ENCODE results near the gene KIAA0513. TPM values are rescaled to one million over a fixed set of nuclear protein-coding genes. Genes with fewer than 3 reads are reported as not detected.
A peak's percentile ranks its signal among the peaks of the same experiment; 100 is the strongest.

The KIAA0513 gene
- total and polyA plus RNA-seq, 2 donors (not counting 1 experiment from before 2014, with no cell fraction given) = 11.7 to 22.3 TPM

GRCh38 chr16:85037050-85037410 is 9.4 kb downstream of the KIAA0513 start:
- no peak overlapping the region for H3K4me2 ChIP-seq (ENCODE audit: extremely low read depth, insufficient read depth, low read length)
- H3K79me2 ChIP-seq (ENCODE audit: control insufficient read depth, insufficient read depth, low read length) = no peaks in the 10 kb centered on the region
- TF ChIP-seq EZH2 (IDR thresholded peaks at IDR 0.05; ENCODE audit: low read length, missing control alignments) = no peak
- TF ChIP-seq CTCF (conservative IDR thresholded peaks at IDR 0.05 in 1 of 2, IDR thresholded peaks at IDR 0.05 in 1 of 2; ENCODE audit: low read depth in 1 of 2, low read length in 2 of 2) = no peak
- no peaks in the 10 kb centered on the region for H4K20me1 ChIP-seq (ENCODE audit: control insufficient read depth, extremely low read depth, insufficient read depth, low read length)
- H3K36me3 ChIP-seq (ENCODE audit: control insufficient read depth, insufficient read depth, low read length) = peaks cover 3% of the 10 kb centered on the region
- no peak overlapping the region for H3K9ac ChIP-seq (ENCODE audit: insufficient read depth, low read length)
- no peak overlapping the region for H3K27ac ChIP-seq (ENCODE audit: insufficient read depth, low read length)
- H3K27me3 ChIP-seq (ENCODE audit: control insufficient read depth, insufficient read depth, low read length) = no peaks in the 10 kb centered on the region
- H3K4me1 ChIP-seq (ENCODE audit: control insufficient read depth, extremely low read depth, insufficient read depth, low read length) = no peaks in the 10 kb centered on the region
- H3K9me3 ChIP-seq (ENCODE audit: control insufficient read depth, insufficient read depth, low read depth, low read length) = no peaks in the 10 kb centered on the region
- H3K4me3 ChIP-seq (replicated peaks in 1 of 4; ENCODE audit: control extremely low read depth in 1 of 4, insufficient read depth in 1 of 4, low read depth in 3 of 4, low read length in 4 of 4) = no peak overlapping the region
- H2AFZ ChIP-seq (ENCODE audit: low read length) = no peak overlapping the region
- DNase-seq (ENCODE audit: low read depth in 2 of 2) = peak; percentile 72 to 97

DNA sequence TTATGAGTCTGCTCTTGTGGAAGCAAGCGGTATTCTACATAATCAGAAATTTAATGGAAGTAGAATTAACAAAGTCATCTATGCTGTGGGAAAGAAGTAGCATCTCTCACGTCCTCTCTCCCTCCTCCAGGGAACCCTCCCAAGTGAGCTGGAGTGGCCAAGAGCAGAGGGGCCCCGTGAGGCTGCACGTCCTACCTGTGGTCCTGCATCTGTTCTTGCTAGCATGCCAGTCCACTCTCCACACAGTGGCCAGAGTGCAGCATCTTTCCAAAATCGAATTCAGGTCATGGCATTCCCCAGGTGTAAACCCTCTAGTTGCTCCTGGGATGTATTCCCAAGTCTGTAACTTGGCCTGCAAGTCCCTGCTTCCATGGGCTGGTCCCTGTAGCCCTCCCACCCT is 10.1 kb downstream of the KIAA0513 start:
- H3K79me2 ChIP-seq (ENCODE audit: control insufficient read depth, insufficient read depth, low read length) = no peaks in the 10 kb centered on the region
- H3K36me3 ChIP-seq (ENCODE audit: control insufficient read depth, insufficient read depth, low read length) = peaks cover 2% of the 10 kb centered on the region
- TF ChIP-seq CTCF (conservative IDR thresholded peaks at IDR 0.05 in 1 of 2, IDR thresholded peaks at IDR 0.05 in 1 of 2; ENCODE audit: low read depth in 1 of 2, low read length in 2 of 2) (no peak), EZH2 (IDR thresholded peaks at IDR 0.05; ENCODE audit: low read length, missing control alignments) (no peak)
- no peaks in the 10 kb centered on the region for H3K27me3 ChIP-seq (ENCODE audit: control insufficient read depth, insufficient read depth, low read length)
- H2AFZ ChIP-seq (ENCODE audit: low read length) = no peak overlapping the region
- DNase-seq (ENCODE audit: low read depth in 2 of 2) = no peak
- H3K27ac ChIP-seq (ENCODE audit: insufficient read depth, low read length) = no peak overlapping the region
- no peak overlapping the region for H3K4me2 ChIP-seq (ENCODE audit: extremely low read depth, insufficient read depth, low read length)
- H3K4me1 ChIP-seq (ENCODE audit: control insufficient read depth, extremely low read depth, insufficient read depth, low read length) = no peaks in the 10 kb centered on the region
- H3K4me3 ChIP-seq (replicated peaks in 1 of 4; ENCODE audit: control extremely low read depth in 1 of 4, insufficient read depth in 1 of 4, low read depth in 3 of 4, low read length in 4 of 4) = no peak overlapping the region
- no peak overlapping the region for H3K9ac ChIP-seq (ENCODE audit: insufficient read depth, low read length)
- H3K9me3 ChIP-seq (ENCODE audit: control insufficient read depth, insufficient read depth, low read depth, low read length) = no peaks in the 10 kb centered on the region
- no peaks in the 10 kb centered on the region for H4K20me1 ChIP-seq (ENCODE audit: control insufficient read depth, extremely low read depth, insufficient read depth, low read length)

GRCh38 chr16:85040685-85041084 is 13.1 kb downstream of the KIAA0513 start:
- Histone ChIP-seq H3K4me2 (ENCODE audit: extremely low read depth, insufficient read depth, low read length) (no peak overlapping the region), H3K4me1 (ENCODE audit: control insufficient read depth, extremely low read depth, insufficient read depth, low read length) (no peaks in the 10 kb centered on the region), H4K20me1 (ENCODE audit: control insufficient read depth, extremely low read depth, insufficient read depth, low read length) (no peaks in the 10 kb centered on the region), H3K9me3 (ENCODE audit: control insufficient read depth, insufficient read depth, low read depth, low read length) (no peaks in the 10 kb centered on the region), H3K79me2 (ENCODE audit: control insufficient read depth, insufficient read depth, low read length) (no peaks in the 10 kb centered on the region), H3K9ac (ENCODE audit: insufficient read depth, low read length) (no peak overlapping the region), H2AFZ (ENCODE audit: low read length) (no peak overlapping the region), H3K27me3 (ENCODE audit: control insufficient read depth, insufficient read depth, low read length) (no peaks in the 10 kb centered on the region), H3K27ac (ENCODE audit: insufficient read depth, low read length) (no peak overlapping the region), H3K36me3 (ENCODE audit: control insufficient read depth, insufficient read depth, low read length) (peaks cover 2% of the 10 kb centered on the region), H3K4me3 (replicated peaks in 1 of 4; ENCODE audit: control extremely low read depth in 1 of 4, insufficient read depth in 1 of 4, low read depth in 3 of 4, low read length in 4 of 4) (no peak overlapping the region)
- TF ChIP-seq CTCF (conservative IDR thresholded peaks at IDR 0.05 in 1 of 2, IDR thresholded peaks at IDR 0.05 in 1 of 2; ENCODE audit: low read depth in 1 of 2, low read length in 2 of 2) (no peak), EZH2 (IDR thresholded peaks at IDR 0.05; ENCODE audit: low read length, missing control alignments) (no peak)
- no peak for DNase-seq (ENCODE audit: low read depth in 2 of 2)

Data from fibroblast of lung (primary cell).